Stimulated activated naive CD4-positive, alpha-beta T cell treated with Interleukin-2 at 50 U/mL for 16 hours (primary cell): ENCODE measurements around the gene MYL6B.
A peak's percentile ranks its signal among the peaks of the same experiment; 100 is the strongest.
"Not testable (repeated sequence)": the region's sequence is repeated elsewhere in the genome, so short reads cannot be mapped to it uniquely, and the experiment has no call there.

Experiments used
- DNase-seq: peaks from one replicate; lab custom pipeline; 2025; lab: John Stamatoyannopoulos, UW

The MYL6B gene

GRCh38 chr12:56165369-56165768 is 13.0 kb downstream of the MYL6B start:
- DNase-seq = no peak

- DNase-seq = no peak
Observed at GRCh38 chr12:56169229-56169759, 16.9 kb downstream of the MYL6B start.

- no peak for DNase-seq
Observed at GRCh38 chr12:56172839-56173238, 20.5 kb downstream of the MYL6B start.

DNA sequence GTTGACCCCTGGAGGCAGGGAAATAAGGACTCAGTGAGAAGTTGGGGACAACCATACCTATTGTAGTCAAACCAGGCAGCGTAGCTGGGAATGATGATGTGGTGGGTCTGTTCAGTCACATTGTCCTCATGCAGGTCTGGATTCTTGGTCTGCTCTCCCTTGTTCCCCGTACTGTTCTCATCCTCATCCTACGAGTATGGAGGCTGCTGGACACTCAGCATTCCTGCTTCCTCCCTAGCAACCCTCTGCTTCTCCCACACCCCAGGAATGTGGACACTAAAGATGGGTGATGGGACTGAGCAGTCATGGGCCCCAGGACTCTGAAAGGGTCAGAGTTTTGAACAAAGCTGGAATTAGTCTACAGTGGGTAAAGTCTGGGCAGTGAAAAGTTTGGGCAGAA is 26.0 kb downstream of the MYL6B start:
- DNase-seq = no peak

DNA sequence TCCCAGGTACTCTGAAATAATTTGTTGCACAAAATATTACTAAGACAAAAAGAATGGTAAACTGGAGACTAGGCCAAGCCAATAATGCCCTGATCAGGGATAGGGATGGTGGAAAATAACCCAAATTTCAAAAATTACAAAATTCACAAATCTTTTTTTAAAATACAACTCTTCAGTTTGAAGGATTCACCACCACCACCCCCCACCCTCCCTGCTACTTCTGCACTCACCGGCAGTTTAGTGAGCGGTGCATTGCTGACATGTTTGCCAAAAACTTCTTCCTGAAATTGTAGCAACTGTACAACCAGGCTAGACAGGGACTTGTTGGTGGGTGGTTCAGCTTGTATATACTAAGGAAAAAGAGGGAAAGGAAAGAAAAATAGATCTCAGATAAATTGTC is 34.6 kb downstream of the MYL6B start:
- no peak for DNase-seq

- no peak for DNase-seq
Observed at GRCh38 chr12:56188131-56188777, 35.9 kb downstream of the MYL6B start.

GRCh38 chr12:56188778-56189098 is 36.4 kb downstream of the MYL6B start:
- DNase-seq = no peak

DNA sequence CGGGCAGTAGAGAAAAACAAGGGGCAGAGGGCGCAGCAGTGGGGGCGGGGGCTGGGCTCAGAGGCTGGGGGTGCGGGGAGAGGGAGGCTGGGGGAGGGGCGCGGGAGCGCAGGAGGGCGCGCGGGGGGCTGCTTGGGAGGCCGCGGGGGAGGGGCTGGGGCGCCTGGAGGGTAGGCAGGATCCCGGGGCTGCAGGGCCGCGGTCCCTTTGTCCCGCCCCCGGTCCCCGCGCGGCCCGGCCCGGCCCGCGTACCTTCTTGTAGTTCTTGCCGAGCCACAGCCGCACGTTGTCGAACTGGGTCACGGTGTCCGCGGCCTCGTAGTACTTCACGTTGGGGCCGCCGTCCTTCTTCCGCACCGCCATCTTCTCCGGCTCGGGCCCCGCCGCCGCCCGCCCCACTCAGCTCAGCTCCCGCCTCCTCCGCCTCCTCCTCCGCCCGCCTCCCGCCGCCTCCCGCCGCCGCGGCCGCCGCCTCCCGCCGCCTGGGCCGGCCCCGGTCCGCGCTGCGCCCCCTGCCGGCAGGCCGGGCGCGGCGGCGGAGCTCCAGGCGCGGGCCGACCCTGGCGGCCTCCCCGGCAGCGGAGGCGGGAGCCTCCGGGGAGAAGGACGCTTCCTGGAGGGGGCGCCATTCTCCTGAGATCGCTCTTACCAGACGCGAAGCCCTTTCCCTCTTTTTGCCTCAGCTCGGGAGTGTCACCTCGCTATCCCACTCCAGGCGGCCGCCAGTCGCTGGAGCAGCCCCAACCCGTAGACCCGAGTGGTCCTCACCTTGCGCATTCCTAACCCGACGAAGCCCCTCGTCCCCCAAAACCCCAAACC is 36.9 kb downstream of the MYL6B start, which contains the start of gene SMARCC2:
Gene SMARCC2, minus strand, starts transcription at position 385 of the 819 bp plus-strand sequence. Its CDS starts 22 bp downstream, at position 363.
- peak; percentile 90 for DNase-seq

DNA sequence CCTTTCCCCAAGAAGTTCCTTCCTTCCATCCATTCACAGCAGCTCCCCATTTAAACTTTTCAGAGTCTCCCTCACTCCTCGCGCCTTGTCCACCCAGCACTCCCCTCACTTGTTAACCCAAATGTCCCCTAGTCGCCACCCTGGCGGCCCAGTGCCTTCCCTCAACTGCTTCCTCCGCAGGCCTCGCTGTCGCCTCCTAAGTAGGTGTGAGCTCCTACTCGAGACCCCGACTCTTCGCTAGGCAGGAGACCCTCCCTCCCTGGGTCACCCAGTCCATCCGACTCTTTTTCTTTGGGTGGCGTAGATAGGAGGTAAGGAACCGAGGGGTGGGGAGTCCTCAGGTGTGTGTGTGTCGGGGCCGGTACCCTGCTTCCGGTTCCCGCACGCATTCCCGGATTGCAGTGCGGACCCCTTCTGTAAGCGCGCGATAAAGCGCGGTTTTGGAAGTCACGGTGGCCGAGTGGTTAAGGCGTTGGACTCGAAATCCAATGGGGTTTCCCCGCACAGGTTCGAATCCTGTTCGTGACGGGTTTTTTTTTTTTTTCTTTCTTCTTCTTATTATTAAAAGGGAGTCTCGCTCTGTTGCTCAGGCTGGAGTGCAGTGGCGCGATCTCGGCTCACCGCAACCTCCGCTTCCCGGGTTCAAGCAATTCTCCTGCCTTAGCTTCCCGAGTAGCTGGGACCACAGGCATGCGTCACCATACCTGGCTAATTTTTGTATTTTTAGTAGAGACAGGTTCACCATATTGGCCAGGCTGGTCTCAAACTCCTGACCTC is 37.7 kb downstream of the MYL6B start:
- DNase-seq = peak; percentile 68

DNA sequence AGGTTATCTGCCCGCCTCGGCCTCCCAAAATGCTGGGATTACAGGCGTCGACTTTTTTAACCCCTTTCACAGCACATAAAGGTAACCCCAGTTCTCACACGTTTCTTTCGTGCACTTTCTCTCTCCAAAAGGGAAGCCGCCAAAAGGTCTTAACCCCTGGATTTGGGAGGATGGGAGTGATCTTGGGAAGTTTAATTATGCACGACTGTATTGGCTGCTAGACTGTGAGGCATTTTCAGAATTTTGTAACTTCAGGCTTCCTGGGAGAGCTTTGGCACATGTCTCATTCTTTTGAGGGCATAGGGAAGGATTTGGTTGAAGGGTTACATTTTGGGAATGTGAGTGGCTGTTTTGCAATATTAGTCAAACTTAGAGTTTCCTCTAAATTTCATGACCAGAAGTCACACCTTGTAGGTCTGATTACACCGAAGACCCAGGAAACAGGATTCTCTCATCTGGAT is 38.3 kb downstream of the MYL6B start:
- no peak for DNase-seq

GRCh38 chr12:56192582-56192981 is 40.2 kb downstream of the MYL6B start:
- no peak for DNase-seq

GRCh38 chr12:56193025-56193578 is 40.7 kb downstream of the MYL6B start:
- DNase-seq = peak; percentile 51

GRCh38 chr12:56196818-56197550 is 44.6 kb downstream of the MYL6B start:
- DNase-seq = not testable (repeated sequence)

DNA sequence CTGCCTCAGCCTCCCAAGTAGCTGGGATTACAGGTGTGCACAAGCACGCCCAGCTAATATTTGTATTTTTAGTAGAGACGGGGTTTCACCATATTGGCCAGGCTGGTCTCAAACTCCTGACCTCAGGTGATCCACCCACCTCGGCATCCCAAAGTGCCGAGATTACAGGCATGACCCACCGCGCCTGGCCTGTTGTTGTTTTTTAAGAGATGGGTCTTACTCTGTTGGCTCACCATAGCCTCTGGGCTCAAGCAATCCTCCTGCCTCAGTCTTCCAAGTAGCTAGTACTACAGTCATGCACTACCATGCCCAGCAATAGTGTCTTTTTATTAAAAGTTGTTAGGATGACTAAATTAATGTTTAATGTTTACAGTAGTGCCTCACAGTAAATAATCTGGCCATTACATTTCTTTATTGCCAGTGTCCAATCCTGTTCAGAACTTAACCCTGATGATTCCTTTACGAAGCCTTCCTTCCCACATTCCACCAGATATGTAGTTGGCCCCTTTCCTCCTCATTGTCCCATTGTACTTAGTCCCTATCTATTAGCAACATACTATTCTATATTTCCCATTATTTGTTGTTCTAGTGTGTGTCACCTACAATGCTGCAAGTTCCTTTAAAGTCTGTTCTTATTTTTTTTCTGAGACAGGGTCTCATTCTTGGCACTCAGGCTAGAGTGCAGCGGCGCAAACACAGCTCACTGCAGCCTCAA is 45.7 kb downstream of the MYL6B start:
- no peak for DNase-seq

- no peak for DNase-seq
Observed at GRCh38 chr12:56198836-56199235, 46.4 kb downstream of the MYL6B start.

DNA sequence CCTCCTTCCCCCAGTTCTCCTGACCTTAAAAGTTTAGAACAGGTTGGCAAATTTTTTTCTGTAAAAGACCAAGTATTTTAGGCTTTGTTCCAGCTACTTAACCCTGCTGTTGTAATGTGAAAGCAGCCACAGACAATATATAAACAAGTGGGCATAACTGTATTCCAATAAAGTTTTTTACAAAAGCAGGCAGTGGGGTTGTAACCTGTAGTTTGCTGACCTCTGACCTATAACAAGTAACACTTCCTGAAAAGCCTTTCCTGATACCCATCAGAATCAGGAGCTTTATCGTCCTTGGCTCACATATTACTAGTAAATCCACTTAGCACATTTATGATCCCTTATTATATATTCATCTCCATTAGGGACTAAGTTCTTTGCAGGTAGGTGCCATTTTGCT is 50.0 kb downstream of the MYL6B start:
- no peak for DNase-seq

GRCh38 chr12:56202838-56203237 is 50.5 kb downstream of the MYL6B start:
- DNase-seq = no peak

- no peak for DNase-seq
Observed at GRCh38 chr12:56204275-56204674, 51.9 kb downstream of the MYL6B start.

- no peak for DNase-seq
Observed at GRCh38 chr12:56205445-56205844, 53.1 kb downstream of the MYL6B start.

GRCh38 chr12:56206452-56207166 is 54.2 kb downstream of the MYL6B start:
- no peak for DNase-seq
